DMS153 treated with DMSO at 0.1 percent for 48 hours (cell line): ENCODE results near the gene LTBP3.

Experiments used
- DNase-seq: peaks from one replicate; lab custom pipeline; 2025; ENCODE audit not compliant: unreplicated experiment; lab: John Stamatoyannopoulos, UW

Gene LTBP3

GRCh38 chr11:65555693-65556231, 2.4 kb downstream of the LTBP3 start:
- no peak for DNase-seq

DNA sequence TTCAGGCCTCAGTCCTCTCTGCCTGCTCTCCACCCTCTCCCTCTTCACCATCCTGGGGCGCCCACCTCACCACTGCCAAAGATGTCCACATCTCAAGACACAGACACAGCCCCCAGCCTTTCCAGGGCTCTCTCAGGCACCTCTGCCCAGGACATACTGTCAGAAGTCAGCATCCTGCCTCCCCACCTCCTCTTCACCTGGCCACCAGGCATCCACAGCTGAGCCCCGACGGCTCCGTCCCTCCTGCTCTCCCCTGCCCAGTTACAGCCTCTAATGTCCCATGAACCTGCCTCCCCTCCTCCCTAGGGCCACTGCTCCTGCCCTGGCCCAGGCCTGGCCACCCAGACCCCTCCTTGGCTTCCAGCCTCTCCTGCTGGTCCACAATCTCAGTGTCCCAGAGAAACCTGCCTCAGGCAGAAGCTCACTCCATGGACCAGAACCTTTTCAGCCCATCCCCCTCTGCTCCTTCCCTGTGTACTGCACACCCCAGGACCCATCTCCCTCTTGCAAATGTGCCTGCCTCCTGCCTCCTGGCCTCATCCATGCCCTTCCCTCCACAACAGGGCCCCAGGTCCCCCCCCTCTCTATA, 3.2 kb downstream of the LTBP3 start:
- DNase-seq, result no peak

DNA sequence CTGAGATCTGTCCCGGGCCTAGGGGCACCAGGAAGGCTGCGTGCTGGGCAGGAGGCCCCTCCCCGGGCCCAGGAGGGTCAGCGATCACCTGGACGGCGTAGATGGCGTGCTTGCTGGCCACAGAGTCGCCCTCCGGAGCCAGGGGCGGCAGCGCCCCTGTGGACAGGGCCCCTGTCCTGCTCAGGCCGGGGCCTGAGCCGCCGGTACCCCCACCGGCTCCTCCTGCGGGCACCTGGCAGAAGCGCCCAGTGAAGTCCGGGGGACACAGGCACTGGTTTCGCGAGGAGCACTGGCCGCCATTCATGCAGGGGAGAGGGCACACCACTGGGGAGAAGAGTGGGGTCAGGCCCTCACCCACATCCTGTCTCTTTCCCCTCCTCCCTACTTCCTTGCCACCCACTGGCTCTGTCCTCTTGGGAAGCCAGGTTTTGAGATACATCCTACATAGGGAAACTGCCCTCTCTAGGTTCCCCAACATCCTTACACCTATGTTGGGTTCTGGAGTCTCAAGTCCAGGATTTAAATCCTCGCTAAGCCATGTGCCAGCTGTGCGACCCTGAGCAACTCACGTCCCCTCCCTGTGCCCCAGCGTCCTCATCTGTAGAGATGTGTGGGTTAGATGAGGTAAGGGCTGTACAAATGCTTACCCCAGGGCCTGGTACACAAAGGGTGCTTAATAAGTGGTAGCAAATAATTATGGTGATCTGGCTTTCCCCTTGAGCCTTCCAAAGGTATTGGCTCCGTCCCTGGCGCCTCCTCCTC, 3.9 kb downstream of the LTBP3 start:
- no peak for DNase-seq

DNA sequence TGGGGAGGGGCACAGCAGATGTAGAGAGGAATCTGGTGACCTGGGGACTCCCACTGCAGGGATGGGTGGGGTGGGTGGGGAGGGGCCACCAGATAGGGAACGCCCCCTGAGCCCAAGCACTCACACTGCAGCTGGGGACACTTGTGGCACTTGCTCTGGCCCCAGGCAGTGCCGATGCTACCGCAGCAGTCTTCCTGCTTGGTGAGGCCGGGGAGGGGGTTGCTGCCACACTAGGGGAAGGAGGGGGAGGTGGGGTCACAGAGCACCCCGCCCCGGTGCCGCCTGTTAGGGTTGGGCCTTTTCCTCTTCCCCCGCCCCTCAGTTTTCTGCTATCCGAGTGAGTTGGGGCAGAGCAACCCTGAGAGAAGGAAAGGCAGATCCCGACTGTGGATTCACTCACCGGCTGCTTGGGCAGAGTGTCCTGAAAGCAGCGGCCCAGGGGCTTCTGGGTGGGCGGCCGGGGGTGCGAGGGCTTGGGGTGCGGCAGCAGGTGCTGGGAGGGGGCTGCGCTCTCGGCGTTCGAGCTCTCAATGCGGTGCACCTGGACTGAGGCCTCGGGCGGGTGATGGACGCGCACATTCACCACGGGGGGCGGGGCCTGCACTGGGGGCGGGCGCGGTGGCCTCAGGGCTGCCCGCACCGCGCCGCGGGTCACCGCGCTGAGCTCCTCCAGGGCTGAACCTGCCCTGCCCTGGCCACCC, 4.7 kb downstream of the LTBP3 start:
- peak; percentile 64 for DNase-seq

- DNase-seq, result no peak
Observed at GRCh38 chr11:65552388-65552951, 5.7 kb downstream of the LTBP3 start.

GRCh38 chr11:65551572-65552387, 6.4 kb downstream of the LTBP3 start:
- DNase-seq, result peak; percentile 84

DNA sequence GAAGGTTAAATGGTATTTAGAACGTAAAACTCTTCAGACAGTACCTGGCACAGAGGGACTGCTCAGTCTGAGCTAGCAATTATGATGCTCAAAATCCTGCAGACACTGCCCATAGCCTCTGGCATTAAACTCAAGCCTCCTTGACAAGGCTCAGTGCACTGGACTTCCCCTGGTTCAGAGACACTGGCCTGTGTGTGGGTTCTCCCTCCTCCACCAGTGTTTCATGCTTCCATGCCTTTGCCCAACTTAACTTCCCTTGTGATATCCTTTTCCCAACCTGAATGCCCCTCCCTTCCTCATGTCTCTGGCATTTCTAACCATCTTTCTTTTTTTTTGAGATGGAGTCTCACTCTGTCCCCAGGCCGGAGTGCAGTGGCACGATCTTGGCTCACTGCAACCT, 9.1 kb downstream of the LTBP3 start:
- no peak for DNase-seq

DNA sequence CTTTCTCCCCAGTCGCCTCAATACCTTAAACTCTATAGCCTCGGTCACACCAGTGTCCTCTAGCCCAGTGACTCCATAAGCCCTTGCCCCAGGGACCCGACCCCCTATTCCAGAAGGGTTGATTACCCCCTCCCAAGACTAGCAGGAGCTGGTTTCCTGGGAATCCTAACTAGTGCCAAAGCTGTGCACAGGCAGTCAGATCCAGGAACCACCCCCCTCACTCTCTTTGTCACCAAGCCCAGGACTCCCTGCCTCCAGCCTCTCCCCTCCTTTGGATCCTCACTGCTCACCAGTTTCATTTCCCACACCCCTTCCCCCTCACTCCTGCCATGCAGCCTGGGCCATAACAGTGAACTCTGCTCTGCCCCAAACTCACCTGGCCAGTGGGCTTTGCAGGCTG, 9.8 kb downstream of the LTBP3 start:
- DNase-seq, result no peak

GRCh38 chr11:65547446-65548125, 10.6 kb downstream of the LTBP3 start:
- DNase-seq, result no peak

DNA sequence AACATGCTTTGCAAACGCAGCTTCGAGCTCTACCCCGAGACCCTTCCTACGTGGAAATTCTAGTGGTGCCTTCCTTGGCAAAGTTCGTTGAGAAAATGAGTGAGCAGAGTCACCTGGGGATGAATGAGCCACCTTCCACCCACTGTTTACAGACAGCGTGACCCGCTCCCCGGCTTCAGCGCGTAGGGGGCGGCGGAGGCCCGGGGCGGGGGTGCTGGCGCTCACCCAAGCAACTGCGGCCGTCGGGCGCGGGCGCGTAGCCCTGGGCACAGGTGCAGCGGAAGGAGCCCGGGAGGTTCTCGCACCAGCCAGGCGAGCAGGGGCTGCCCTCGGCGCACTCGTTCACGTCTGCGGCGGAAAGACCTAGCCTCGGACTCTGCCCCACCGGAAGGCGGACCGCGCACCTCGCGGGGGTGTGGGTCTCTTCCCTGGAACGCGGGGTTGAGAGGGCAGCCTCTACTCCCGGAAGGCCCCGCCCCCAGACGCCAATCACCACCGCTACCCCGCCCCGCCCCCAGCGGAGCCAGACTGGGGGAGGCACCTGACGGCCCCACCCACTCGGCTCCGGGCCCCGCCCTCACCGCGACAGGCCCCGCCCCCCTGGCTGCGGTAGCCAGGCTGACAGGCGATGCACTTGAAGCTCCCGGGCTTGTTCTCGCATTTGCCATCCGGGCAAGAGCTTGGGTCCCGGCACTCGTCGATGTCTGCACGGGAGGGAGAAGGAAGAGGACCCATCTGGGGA, 11.8 kb downstream of the LTBP3 start:
- peak; percentile 94 for DNase-seq

DNA sequence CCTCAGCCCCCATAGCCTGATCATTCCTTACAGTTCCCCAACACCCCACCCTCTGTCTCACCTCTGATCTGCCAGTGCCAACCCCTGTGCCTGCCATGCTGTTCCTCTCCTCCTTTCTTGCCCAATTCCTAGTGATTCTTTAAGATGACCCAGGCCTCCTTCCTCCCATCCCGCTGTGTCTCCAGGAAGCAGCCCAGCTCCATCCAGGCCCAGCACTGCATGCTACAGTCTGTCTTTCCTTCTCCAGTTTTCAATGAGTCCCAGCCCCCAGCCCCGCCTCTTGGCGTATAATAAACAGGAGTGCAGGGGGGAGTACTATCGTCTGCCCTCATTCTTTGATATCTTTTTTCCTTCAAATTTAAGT, 12.3 kb downstream of the LTBP3 start:
- no peak for DNase-seq

GRCh38 chr11:65542738-65543390, 15.3 kb downstream of the LTBP3 start:
- no peak for DNase-seq

- DNase-seq, result no peak
Observed at GRCh38 chr11:65541093-65541982, 16.8 kb downstream of the LTBP3 start.

DNA sequence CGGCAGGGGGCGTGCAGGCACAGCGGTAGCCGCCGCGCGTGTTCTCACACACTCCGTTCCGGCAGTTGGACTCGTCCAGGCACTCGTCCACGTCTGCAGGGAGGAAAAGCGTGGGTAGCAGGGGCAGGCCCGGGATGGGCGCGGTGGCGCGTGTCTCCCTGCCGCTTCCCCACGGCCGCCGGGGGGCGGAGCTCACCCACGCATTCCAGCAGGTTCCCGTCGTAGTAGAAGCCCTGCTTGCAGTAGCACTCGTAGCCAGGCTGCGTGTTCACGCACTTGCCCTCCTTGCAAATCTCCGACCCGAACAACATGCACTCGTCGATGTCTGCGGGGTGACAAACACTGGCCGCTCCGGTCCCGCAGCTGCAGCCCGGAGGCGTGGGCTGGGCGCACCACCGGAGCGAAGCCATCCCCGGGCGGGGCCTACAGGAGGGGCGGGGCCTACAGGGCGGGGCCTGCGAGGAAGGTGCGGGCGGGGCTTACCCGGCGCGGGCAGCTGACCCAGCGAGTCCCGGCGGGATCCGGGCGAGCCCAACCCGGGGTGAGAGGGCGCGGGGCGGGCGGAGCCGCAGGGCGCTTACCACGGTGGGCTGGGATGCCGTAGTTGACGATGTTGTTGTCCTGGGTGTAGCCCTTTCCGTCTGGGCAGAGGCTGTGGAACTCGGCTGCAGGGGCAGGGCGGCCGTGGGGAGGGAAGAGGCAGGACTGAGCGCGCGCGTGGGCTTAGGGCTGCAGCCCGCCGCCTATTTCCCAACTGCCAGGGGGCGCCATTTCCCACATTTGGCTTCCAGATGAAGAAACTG, 17.7 kb downstream of the LTBP3 start:
- peak; percentile 69 for DNase-seq

GRCh38 chr11:65539744-65540289, 18.3 kb downstream of the LTBP3 start:
- DNase-seq, result peak; percentile 36

DNA sequence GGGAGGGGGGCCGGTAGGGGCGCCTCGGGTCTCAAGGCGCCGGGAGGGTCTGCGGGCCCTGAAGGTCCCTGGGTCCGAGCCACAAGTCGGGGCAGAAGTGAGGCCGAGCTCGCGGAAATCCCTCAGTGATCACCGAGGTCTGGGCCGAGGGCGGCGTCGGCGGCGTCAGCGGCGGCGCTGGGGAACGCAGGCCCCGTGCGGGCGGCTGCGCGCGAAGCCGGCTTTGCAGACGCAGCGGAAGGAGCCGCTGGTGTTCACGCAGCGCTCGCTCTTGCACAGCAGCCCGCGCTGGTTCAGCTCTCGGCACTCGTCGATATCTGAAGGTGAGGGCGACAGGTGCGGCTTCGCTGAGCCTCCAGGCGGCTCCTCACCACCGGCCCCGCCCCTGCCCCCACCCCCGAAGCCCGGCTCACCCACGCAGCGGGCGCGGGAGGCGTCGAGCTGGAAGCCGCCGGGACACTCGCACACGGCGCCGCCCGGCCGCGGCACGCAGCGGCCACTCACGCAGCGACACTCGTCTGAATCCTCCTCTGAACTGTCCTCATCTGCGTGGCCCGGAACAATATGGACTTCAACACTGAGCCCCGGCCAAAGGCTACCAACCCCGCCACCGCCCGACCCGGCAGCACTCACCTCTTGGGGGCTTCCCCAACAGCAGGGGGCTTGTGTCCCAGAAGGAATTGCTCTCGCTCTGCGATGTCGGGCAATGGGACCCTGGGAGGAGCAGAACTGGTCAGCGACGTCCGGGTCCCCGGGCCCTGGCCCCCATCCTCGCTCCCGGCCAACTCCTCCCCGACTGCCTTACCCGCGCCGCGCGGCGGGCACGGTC, 19.0 kb downstream of the LTBP3 start:
- no peak for DNase-seq
